ENCODE data around the gene FUT7. TPM values are rescaled to one million over a fixed set of nuclear protein-coding genes. Genes with fewer than 3 reads are reported as not detected.

The FUT7 gene
- total and polyA plus RNA-seq, 8 donors = 0.08 to 2.9 (median 0.11) TPM; not detected in 3

GRCh38 chr9:137069508-137070091 is 37.7 kb upstream of the FUT7 start:
- TF ChIP-seq CTCF (IDR thresholded peaks at IDR 0.05) = no peak
- Histone ChIP-seq H3K27ac (no peak overlapping the region), H3K4me1 (peaks cover 11 to 30% of the 10 kb centered on the region in 2 donors), H3K27me3 (peaks cover 0 to 21% of the 10 kb centered on the region in 2 donors), H3K36me3 (no peaks in the 10 kb centered on the region), H3K9me3 (no peaks in the 10 kb centered on the region), H3K4me3 (peak overlapping the region in 1 of 2 donors; percentile 41)
- intact Hi-C loops (cut with DNase I) = loop anchor here in 1 of 2 donors (10.0 kb wide), 1 partner anchor 285 kb away; no protein-coding TSS in a partner anchor
- no peak for DNase-seq
- no peak for ATAC-seq

DNA sequence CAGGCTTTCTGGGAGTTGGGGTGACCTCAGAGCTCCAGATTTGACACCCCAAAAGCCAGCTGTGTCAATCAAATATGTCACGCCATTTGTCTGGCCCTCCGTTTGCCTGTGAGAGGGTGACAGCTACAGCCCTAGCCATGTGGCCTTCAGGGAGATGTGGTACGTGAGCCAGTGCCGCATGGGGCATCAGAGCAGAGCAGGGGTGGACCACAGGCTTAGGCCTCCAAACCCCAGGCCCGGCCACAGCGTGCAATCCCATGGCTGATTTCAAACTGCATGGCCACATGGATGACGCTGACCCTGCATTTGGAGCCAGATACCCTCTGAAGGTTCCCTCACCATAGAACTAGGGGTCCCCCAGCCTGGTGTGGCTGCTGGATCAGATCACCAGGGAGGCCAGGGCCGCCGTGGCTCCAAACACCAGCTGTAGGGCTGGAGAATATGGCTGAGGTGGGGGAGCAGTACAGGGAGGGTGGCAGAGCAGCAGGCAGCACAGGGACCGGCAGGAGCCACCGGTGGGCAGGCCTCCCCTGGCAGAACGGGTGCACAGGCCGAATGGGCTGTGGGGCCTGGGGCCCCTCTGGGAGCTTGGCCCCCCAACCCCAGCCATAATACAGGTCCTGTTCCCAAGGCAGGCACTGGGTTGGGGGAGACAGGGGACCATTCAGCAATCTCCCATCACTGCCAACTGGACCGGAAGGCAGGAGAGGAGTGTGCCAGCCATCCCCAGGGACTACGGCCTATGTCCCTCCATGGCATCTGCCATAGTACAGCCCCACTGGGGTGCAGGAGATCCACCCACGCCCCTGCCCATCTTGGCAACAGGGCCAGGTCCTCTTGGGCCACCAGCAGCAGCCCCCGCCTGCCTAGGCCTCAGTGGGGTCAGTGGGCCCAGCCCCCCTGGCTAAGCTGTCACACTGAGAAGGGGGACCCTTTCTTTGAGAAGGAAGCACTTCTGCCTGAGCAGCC is 36.9 kb upstream of the FUT7 start:
- ATAC-seq (no peak), DNase-seq (no peak)
- no peaks in the 10 kb centered on the region for H3K36me3 ChIP-seq
- intact Hi-C loops (cut with DNase I) = loop anchor here in 1 of 2 donors (10.0 kb wide), 1 partner anchor 284 kb away; no protein-coding TSS in a partner anchor
- H3K27ac ChIP-seq = no peak overlapping the region
- H3K4me1 ChIP-seq = peaks cover 11 to 35% of the 10 kb centered on the region in 2 donors
- no peak for TF ChIP-seq CTCF (IDR thresholded peaks at IDR 0.05)
- H3K9me3 ChIP-seq = no peaks in the 10 kb centered on the region
- peak overlapping the region in 1 of 2 donors; percentile 41 for H3K4me3 ChIP-seq
- H3K27me3 ChIP-seq = peaks cover 0 to 21% of the 10 kb centered on the region in 2 donors

- ATAC-seq (peak; percentile 62), DNase-seq (peak in 3 of 4 donors; percentile 81 to 92 (median 85))
- Histone ChIP-seq H3K36me3 (no peaks in the 10 kb centered on the region), H3K27me3 (peaks cover 0 to 21% of the 10 kb centered on the region in 2 donors), H3K4me1 (peaks cover 11 to 37% of the 10 kb centered on the region in 2 donors), H3K27ac (no peak overlapping the region), H3K9me3 (no peaks in the 10 kb centered on the region), H3K4me3 (no peak overlapping the region)
- peak; percentile 80 to 91 for TF ChIP-seq CTCF (IDR thresholded peaks at IDR 0.05)
- intact Hi-C loops (cut with DNase I) = loop anchor here in 1 of 2 donors (10.0 kb wide), 1 partner anchor 283 kb away; no protein-coding TSS in a partner anchor
Measured at GRCh38 chr9:137067860-137068538, 36.1 kb upstream of the FUT7 start.

DNA sequence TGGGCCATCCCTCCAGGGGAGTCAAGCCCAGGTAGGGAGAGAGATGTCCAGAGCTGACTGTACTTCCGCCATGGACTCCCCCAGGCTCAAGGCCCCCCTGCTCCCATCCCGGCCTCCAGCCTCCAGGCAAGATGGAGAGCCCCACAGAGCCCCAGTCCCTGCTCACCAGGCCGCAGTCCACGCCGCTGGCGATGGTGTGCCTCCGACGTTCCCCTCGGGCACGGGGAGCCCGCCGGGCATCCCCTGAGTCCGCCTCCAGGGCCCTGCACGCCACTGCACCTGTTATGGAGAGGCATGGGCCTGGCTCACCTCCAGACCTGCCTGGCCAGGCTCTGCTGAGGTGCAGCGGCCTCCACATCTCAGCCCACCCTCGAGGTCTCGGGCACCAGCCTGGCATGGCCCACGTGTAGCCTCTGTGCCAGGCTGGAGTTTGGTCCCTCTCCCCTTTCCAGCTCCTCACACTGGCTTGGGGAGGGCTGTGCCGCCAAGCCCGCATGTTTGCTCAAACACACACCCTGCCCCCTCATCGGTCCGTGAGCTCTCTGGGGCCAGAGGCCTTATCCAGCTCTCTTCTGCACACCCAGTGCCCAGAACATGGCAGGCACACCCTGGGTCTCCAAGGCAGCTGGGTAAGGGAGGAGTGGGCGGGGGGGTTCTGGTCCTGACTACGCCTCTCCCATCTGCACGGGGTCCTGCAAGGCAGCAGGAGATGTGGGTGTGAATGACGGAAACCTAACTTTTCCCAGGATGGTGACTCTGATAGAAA is 34.4 kb upstream of the FUT7 start:
- TF ChIP-seq CTCF (IDR thresholded peaks at IDR 0.05) = no peak
- DNase-seq (no peak), ATAC-seq (no peak)
- H3K4me1 ChIP-seq = peaks cover 11 to 30% of the 10 kb centered on the region in 2 donors
- no peak overlapping the region for H3K27ac ChIP-seq
- intact Hi-C loops (cut with DNase I) = loop anchor here in 1 of 2 donors (10.0 kb wide), 1 partner anchor 281 kb away; no protein-coding TSS in a partner anchor
- H3K4me3 ChIP-seq = no peak overlapping the region
- H3K27me3 ChIP-seq = peaks cover 0 to 21% of the 10 kb centered on the region in 2 donors
- H3K36me3 ChIP-seq = no peaks in the 10 kb centered on the region
- H3K9me3 ChIP-seq = no peaks in the 10 kb centered on the region

Measured in left lung (tissue), 10 donors.